ENCODE data around the gene LRP1.

The LRP1 gene

DNA sequence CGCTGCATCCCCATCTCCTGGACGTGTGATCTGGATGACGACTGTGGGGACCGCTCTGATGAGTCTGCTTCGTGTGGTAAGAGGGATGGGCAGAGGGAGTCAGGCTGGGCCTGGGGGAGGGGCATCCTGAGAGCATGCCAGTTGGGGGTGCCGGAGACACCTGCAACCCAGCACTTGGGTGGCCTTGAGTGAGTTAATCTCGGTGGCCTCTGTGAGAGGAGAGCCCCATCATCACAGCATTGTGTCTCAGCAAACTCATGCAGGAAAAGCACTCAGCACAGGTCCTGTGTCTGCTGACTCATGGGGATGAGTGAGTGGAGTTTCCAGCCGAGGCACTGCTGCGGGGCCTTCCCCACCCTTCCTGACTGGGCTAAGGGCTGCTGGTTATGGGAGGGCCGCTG is 38.7 kb downstream of the LRP1 start:
- no peak for TF ChIP-seq CTCF (IDR thresholded peaks at IDR 0.05; ENCODE audit: low read depth, low read length)
- no peak overlapping the region for H3K4me3 ChIP-seq (ENCODE audit: low read depth, low read length)

- no peak for TF ChIP-seq CTCF (IDR thresholded peaks at IDR 0.05; ENCODE audit: low read depth, low read length)
- no peak overlapping the region for H3K4me3 ChIP-seq (ENCODE audit: low read depth, low read length)
These were observed 39.8 kb downstream of the LRP1 start for GRCh38 chr12:57168058-57168457.

GRCh38 chr12:57169046-57169795 is 40.9 kb downstream of the LRP1 start:
- H3K4me3 ChIP-seq (ENCODE audit: low read depth, low read length) = no peak overlapping the region
- no peak for TF ChIP-seq CTCF (IDR thresholded peaks at IDR 0.05; ENCODE audit: low read depth, low read length)

DNA sequence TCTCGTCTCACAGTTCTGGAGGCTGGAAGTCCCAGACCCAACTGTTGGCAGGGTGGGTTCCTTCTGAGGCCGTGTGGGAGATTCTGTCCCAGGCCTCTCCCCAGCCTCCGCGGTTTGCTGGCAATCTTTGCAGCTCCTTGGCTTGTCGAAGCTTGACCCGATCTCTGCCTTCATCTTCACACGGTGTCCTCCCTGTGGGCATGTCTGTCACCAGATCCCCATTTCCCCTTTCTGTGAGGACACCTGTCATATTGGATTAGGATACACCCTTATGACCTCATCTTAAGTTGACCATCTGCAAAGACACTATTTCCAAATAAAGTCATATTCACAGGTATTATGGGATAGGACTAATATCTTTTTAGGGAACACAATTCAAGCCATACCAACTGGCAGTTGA is 41.7 kb downstream of the LRP1 start:
- no peak overlapping the region for H3K4me3 ChIP-seq (ENCODE audit: low read depth, low read length)
- TF ChIP-seq CTCF (IDR thresholded peaks at IDR 0.05; ENCODE audit: low read depth, low read length) = no peak

DNA sequence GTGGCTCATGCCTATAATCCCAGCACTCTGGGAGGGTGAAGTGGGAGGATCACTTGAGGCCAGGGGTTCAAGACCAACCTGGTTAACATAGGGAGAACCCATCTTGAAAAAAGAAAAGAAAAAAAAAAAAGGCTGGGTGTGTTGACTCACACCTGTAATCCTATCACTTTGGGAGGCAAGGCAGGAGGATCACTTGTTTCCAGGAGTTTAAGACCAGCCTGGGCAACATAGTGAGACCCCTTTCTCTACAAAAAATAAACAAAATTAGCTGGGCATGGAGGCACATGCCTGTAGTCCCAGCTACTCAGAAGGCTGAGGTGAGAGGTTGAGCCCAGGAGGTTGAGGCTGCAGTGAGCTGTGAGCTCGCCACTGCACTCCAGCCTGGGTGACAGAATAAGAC is 42.1 kb downstream of the LRP1 start:
- H3K4me3 ChIP-seq (ENCODE audit: low read depth, low read length) = no peak overlapping the region
- no peak for TF ChIP-seq CTCF (IDR thresholded peaks at IDR 0.05; ENCODE audit: low read depth, low read length)

- no peak overlapping the region for H3K4me3 ChIP-seq (ENCODE audit: low read depth, low read length)
- no peak for TF ChIP-seq CTCF (IDR thresholded peaks at IDR 0.05; ENCODE audit: low read depth, low read length)
These were observed 42.6 kb downstream of the LRP1 start for GRCh38 chr12:57170927-57171326.

DNA sequence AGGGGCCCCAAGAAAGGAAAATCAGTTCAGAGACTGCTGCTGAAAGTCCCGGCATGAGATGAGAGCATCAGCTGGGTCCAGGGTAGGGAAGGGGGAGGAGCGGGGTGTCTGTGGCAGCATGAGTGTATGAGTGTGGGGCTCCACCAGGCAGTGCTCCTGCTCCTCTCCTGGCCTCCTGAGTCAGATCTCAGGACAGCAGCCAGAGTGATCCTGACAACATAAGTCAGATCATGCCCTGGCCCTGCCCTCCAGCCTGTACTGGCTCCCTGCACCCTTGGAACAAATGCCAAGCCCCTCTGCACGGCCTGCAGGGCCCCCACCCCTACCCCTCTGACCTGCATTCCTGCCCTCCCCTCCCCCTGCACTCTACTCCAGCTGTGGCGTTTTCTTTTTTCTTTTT is 43.4 kb downstream of the LRP1 start:
- no peak for TF ChIP-seq CTCF (IDR thresholded peaks at IDR 0.05; ENCODE audit: low read depth, low read length)
- no peak overlapping the region for H3K4me3 ChIP-seq (ENCODE audit: low read depth, low read length)
